WTC11 (cell line): ENCODE results near the gene EXOSC7. TPM values are rescaled to one million over a fixed set of nuclear protein-coding genes. Genes with fewer than 3 reads are reported as not detected.

Experiments used
- ATAC-seq: fragments of 200-7000 bp; cut with Tn5 transposase; 2 replicates; pipeline ENCODE4 v1.10.0; 2021; ENCODE audit warnings: mild to moderate bottlenecking, moderate library complexity
- CTCF ChIA-PET: fragments of 300-600 bp; sonication (Branson Sonifier 250); formaldehyde crosslinking; loops from one replicate; lab custom pipeline; 2021; ENCODE audit warnings: antibody characterized with exemption; lab: Charles Lee
- POLR2A ChIA-PET: fragments of 350-600 bp; sonication (Branson Sonifier 250); formaldehyde crosslinking; loops from one replicate; lab custom pipeline; 2021; ENCODE audit warnings: antibody characterized with exemption; lab: Charles Lee
- DNase-seq: peaks from one replicate; pipeline ENCODE4 v3.0.0; 2021; ENCODE audit warnings: low spot score
- H3K27ac Mint-ChIP-seq: 2 replicates; pipeline ENCODE4 v1.8.0; 2021; ENCODE audit warnings: mixed read lengths
- H3K27me3 Mint-ChIP-seq: 2 replicates; pipeline ENCODE4 v1.8.0; 2021; ENCODE audit warnings: low read depth, mild to moderate bottlenecking, moderate library complexity, mixed read lengths
- H3K36me3 Mint-ChIP-seq: 2 replicates; pipeline ENCODE4 v1.8.0; 2021; ENCODE audit warnings: mixed read lengths
- H3K4me1 Mint-ChIP-seq: 2 replicates; pipeline ENCODE4 v1.8.0; 2022; ENCODE audit warnings: mixed read lengths
- H3K4me3 Mint-ChIP-seq: 2 replicates; pipeline ENCODE4 v1.8.0; 2021; ENCODE audit warnings: mild to moderate bottlenecking, moderate library complexity, mixed read lengths
- H3K9me3 Mint-ChIP-seq: 2 replicates; pipeline ENCODE4 v1.8.0; 2021; ENCODE audit warnings: mixed read lengths
- CREB1 ChIP-seq: sonication (generic); formaldehyde crosslinking; IDR thresholded peaks from 2 replicates; pipeline ENCODE4 v1.8.0; 2023; ENCODE audit warnings: mild to moderate bottlenecking, missing genetic modification reagents
- ETV6 ChIP-seq: sonication (generic); formaldehyde crosslinking; IDR thresholded peaks from 2 replicates; pipeline ENCODE4 v1.8.1; 2022; ENCODE audit warnings: mild to moderate bottlenecking, missing genetic modification reagents
- GABPB1 ChIP-seq: sonication (generic); formaldehyde crosslinking; IDR thresholded peaks from 2 replicates; pipeline ENCODE4 v1.8.1; 2023; ENCODE audit warnings: mild to moderate bottlenecking, missing genetic modification reagents
- KAT7 ChIP-seq: sonication (generic); formaldehyde crosslinking; IDR thresholded peaks from 2 replicates; pipeline ENCODE4 v1.8.1; 2023; ENCODE audit warnings: missing genetic modification reagents, mild to moderate bottlenecking, borderline replicate concordance
- NFE2L1 ChIP-seq: sonication (generic); formaldehyde crosslinking; IDR thresholded peaks from 2 replicates; pipeline ENCODE4 v1.8.1; 2023; ENCODE audit warnings: missing genetic modification reagents
- NR2C2 ChIP-seq: sonication (generic); formaldehyde crosslinking; IDR thresholded peaks from 2 replicates; pipeline ENCODE4 v1.8.0; 2022; ENCODE audit warnings: mild to moderate bottlenecking, missing genetic modification reagents
- OVOL2 ChIP-seq: fragments of 250-450 bp; sonication (Bioruptor Pico); IDR thresholded peaks from 2 replicates; pipeline ENCODE4 v1.9.0; 2021; ENCODE audit warnings: mild to moderate bottlenecking, borderline replicate concordance
- SMAD3 ChIP-seq: sonication (generic); formaldehyde crosslinking; IDR thresholded peaks from 2 replicates; pipeline ENCODE4 v1.8.0; 2022; ENCODE audit warnings: missing genetic modification reagents, mild to moderate bottlenecking, borderline replicate concordance
- SMAD4 ChIP-seq: sonication (generic); formaldehyde crosslinking; IDR thresholded peaks from 2 replicates; pipeline ENCODE4 v1.8.0; 2022; ENCODE audit warnings: mild to moderate bottlenecking, missing genetic modification reagents
- SP1 ChIP-seq: sonication (generic); formaldehyde crosslinking; conservative IDR thresholded peaks from 2 replicates; pipeline ENCODE4 v1.8.1; 2022; ENCODE audit warnings: missing genetic modification reagents
- TEAD4 ChIP-seq: sonication (generic); formaldehyde crosslinking; IDR thresholded peaks from 2 replicates; pipeline ENCODE4 v1.8.0; 2022; ENCODE audit warnings: mild to moderate bottlenecking, missing genetic modification reagents
- TP53 ChIP-seq: sonication (generic); formaldehyde crosslinking; IDR thresholded peaks from 2 replicates; pipeline ENCODE4 v1.8.1; 2023; ENCODE audit warnings: mild to moderate bottlenecking, missing genetic modification reagents
- ZNF263 ChIP-seq: sonication (generic); formaldehyde crosslinking; IDR thresholded peaks from 2 replicates; pipeline ENCODE4 v1.8.1; 2022; ENCODE audit warnings: low read depth, mild to moderate bottlenecking, moderate library complexity, missing genetic modification reagents
- ZNF317 ChIP-seq: sonication (generic); formaldehyde crosslinking; IDR thresholded peaks from 2 replicates; pipeline ENCODE4 v1.8.1; 2023; ENCODE audit warnings: low read depth, mild to moderate bottlenecking, moderate library complexity, missing genetic modification reagents, borderline replicate concordance
- total RNA-seq: library from RNA; stranded (reverse); gene quantifications from 3 replicates; pipeline ENCODE4 v1.2.3, GENCODE V29; 2021
- TF ChIP-seq, protein P1 (sequence below): sonication (generic); formaldehyde crosslinking; IDR thresholded peaks from 2 replicates; pipeline ENCODE4 v1.8.0; 2022; ENCODE audit warnings: mild to moderate bottlenecking, missing genetic modification reagents
- TF ChIP-seq, protein P2 (sequence below): fragments of 250-450 bp; sonication (Bioruptor Pico); IDR thresholded peaks from 2 replicates; pipeline ENCODE4 v2.1.2; 2022; ENCODE audit warnings: mild to moderate bottlenecking, moderate library complexity
- TF ChIP-seq, protein P3 (sequence below): sonication (generic); formaldehyde crosslinking; IDR thresholded peaks from 2 replicates; pipeline ENCODE4 v1.8.1; 2023; ENCODE audit warnings: mild to moderate bottlenecking, missing genetic modification reagents, moderate library complexity
- TF ChIP-seq, protein P4 (sequence below): fragments of 200-600 bp; IDR thresholded peaks from 2 replicates; pipeline ENCODE4 v1.8.0; 2022; ENCODE audit warnings: antibody characterized with exemption
- TF ChIP-seq, protein P5 (sequence below): sonication (generic); formaldehyde crosslinking; IDR thresholded peaks from 2 replicates; pipeline ENCODE4 v1.8.1; 2023; ENCODE audit warnings: mild to moderate bottlenecking, moderate library complexity, missing genetic modification reagents
- TF ChIP-seq, protein P6 (sequence below): sonication (generic); formaldehyde crosslinking; IDR thresholded peaks from 2 replicates; pipeline ENCODE4 v1.8.0; 2022; ENCODE audit warnings: mild to moderate bottlenecking, missing genetic modification reagents
- TF ChIP-seq, protein P7 (sequence below): sonication (generic); formaldehyde crosslinking; conservative IDR thresholded peaks from 2 replicates; pipeline ENCODE4 v1.8.1; 2022; ENCODE audit warnings: mild to moderate bottlenecking, missing genetic modification reagents
- TF ChIP-seq, protein P8 (sequence below): sonication (generic); formaldehyde crosslinking; IDR thresholded peaks from 2 replicates; pipeline ENCODE4 v1.8.1; 2023; ENCODE audit warnings: mild to moderate bottlenecking, missing genetic modification reagents
- TF ChIP-seq, protein P9 (sequence below): fragments of 250-450 bp; sonication (Bioruptor Pico); IDR thresholded peaks from 2 replicates; pipeline ENCODE4 v1.8.0; 2021; ENCODE audit warnings: mild to moderate bottlenecking

The EXOSC7 gene
- total RNA-seq, 1 experiment from 2014 or later: 85.7 TPM

DNA sequence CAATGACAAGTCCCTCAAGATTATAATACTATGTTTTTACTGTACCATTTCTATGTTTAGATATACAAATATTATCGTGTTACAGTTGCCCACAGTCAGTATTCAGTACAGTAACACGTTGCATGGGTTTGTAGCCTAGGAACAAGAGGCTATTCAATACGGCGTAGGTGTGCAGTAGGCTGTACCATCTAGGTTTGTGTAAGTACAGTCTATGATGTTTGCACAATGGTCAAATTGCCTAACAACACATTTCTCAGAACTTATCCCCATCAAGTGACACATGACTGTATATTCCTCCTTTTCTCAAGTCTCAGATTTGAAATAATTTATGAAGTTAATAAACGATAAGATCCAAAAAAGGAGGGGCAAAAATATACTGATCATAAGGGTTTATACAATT is 21.7 kb upstream of the EXOSC7 start (continued):
- TF ChIP-seq, protein P1, sequence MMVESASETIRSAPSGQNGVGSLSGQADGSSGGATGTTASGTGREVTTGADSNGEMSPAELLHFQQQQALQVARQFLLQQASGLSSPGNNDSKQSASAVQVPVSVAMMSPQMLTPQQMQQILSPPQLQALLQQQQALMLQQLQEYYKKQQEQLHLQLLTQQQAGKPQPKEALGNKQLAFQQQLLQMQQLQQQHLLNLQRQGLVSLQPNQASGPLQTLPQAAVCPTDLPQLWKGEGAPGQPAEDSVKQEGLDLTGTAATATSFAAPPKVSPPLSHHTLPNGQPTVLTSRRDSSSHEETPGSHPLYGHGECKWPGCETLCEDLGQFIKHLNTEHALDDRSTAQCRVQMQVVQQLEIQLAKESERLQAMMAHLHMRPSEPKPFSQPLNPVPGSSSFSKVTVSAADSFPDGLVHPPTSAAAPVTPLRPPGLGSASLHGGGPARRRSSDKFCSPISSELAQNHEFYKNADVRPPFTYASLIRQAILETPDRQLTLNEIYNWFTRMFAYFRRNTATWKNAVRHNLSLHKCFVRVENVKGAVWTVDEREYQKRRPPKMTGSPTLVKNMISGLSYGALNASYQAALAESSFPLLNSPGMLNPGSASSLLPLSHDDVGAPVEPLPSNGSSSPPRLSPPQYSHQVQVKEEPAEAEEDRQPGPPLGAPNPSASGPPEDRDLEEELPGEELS: no peak
- TF ChIP-seq SMAD4 (CRISPR knock-in tag): no peak
- no peak for TF ChIP-seq NFE2L1 (CRISPR knock-in tag)
- no peak for TF ChIP-seq ZNF317 (CRISPR knock-in tag)
- TF ChIP-seq, protein P2, sequence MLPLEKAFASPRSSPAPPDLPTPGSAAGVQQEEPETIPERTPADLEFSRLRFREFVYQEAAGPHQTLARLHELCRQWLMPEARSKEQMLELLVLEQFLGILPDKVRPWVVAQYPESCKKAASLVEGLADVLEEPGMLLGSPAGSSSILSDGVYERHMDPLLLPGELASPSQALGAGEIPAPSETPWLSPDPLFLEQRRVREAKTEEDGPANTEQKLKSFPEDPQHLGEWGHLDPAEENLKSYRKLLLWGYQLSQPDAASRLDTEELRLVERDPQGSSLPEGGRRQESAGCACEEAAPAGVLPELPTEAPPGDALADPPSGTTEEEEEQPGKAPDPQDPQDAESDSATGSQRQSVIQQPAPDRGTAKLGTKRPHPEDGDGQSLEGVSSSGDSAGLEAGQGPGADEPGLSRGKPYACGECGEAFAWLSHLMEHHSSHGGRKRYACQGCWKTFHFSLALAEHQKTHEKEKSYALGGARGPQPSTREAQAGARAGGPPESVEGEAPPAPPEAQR (CRISPR knock-in tag): no peak

DNA sequence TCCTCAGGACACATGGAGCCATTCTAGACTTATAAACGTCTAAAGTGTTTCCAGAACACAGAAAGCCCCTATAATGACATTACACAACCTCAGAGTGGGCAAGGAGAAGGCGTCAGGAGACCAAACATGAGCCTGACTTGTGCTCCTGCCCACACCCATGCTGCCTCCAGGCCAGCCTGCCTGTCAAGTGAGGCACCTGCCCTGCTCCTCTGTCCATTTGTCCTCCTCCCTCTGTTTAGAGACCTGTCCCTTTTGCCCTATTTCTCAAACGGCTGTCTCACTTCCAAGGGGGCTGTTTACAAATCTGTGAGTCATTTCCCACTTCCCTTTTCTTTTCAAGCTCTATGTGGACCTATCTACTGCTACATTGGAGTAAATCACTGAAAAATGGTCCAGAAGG is 21.1 kb upstream of the EXOSC7 start:
- TF ChIP-seq ZNF263 (no peak), SP1 (CRISPR knock-in tag) (no peak), CREB1 (CRISPR knock-in tag) (no peak), TP53 (no peak), GABPB1 (CRISPR knock-in tag) (no peak), KAT7 (CRISPR knock-in tag) (no peak), NR2C2 (CRISPR knock-in tag) (no peak)
- TF ChIP-seq, protein P3, sequence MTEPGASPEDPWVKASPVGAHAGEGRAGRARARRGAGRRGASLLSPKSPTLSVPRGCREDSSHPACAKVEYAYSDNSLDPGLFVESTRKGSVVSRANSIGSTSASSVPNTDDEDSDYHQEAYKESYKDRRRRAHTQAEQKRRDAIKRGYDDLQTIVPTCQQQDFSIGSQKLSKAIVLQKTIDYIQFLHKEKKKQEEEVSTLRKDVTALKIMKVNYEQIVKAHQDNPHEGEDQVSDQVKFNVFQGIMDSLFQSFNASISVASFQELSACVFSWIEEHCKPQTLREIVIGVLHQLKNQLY (CRISPR knock-in tag): no peak
- TF ChIP-seq, protein P4, sequence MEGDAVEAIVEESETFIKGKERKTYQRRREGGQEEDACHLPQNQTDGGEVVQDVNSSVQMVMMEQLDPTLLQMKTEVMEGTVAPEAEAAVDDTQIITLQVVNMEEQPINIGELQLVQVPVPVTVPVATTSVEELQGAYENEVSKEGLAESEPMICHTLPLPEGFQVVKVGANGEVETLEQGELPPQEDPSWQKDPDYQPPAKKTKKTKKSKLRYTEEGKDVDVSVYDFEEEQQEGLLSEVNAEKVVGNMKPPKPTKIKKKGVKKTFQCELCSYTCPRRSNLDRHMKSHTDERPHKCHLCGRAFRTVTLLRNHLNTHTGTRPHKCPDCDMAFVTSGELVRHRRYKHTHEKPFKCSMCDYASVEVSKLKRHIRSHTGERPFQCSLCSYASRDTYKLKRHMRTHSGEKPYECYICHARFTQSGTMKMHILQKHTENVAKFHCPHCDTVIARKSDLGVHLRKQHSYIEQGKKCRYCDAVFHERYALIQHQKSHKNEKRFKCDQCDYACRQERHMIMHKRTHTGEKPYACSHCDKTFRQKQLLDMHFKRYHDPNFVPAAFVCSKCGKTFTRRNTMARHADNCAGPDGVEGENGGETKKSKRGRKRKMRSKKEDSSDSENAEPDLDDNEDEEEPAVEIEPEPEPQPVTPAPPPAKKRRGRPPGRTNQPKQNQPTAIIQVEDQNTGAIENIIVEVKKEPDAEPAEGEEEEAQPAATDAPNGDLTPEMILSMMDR: no peak
- TF ChIP-seq, protein P5, sequence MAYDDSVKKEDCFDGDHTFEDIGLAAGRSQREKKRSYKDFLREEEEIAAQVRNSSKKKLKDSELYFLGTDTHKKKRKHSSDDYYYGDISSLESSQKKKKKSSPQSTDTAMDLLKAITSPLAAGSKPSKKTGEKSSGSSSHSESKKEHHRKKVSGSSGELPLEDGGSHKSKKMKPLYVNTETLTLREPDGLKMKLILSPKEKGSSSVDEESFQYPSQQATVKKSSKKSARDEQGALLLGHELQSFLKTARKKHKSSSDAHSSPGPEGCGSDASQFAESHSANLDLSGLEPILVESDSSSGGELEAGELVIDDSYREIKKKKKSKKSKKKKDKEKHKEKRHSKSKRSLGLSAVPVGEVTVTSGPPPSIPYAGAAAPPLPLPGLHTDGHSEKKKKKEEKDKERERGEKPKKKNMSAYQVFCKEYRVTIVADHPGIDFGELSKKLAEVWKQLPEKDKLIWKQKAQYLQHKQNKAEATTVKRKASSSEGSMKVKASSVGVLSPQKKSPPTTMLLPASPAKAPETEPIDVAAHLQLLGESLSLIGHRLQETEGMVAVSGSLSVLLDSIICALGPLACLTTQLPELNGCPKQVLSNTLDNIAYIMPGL: no peak
- CTCF ChIA-PET: no interaction called here
- Mint-ChIP-seq H3K4me1 (peaks cover 21% of the 10 kb centered on the region), H3K27ac (no peak overlapping the region), H3K9me3 (no peaks in the 10 kb centered on the region), H3K4me3 (no peak overlapping the region), H3K27me3 (no peaks in the 10 kb centered on the region), H3K36me3 (peaks cover 3% of the 10 kb centered on the region; the same call in 1 of the 2 replicates)
- POLR2A ChIA-PET: no interaction called here
- DNase-seq (no peak), ATAC-seq (no peak)

DNA sequence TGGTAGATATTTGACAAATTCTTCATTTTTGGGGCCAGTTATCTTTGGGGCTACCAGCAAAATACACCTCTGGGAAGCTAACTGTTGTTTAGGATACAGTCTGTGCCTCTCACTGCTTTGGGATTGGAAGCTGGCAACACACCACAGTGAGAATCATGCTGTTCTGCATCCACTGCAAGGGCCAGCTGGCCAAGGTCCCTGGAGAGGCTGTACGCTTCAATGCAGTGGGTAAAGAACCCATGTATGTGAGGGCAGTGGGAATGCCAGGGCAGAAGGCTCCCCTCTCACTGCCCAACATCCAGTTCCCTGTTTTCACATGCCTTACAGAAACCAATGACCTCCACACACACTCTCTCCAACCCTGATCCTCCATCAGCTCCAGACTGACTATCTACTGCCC is 20.1 kb upstream of the EXOSC7 start:
- DNase-seq: no peak
- POLR2A ChIA-PET: interaction anchor here (0.5 kb wide), 1 partner anchor 805 kb away, joined by 6 read pairs; no protein-coding TSS in a partner anchor
- CTCF ChIA-PET: interaction anchor here (0.7 to 0.8 kb wide), 2 partner anchors 10 to 30 kb away, joined by 3 to 4 read pairs; no protein-coding TSS in a partner anchor
- H3K4me1 Mint-ChIP-seq: peaks cover 12% of the 10 kb centered on the region
- H3K9me3 Mint-ChIP-seq: no peaks in the 10 kb centered on the region
- H3K27ac Mint-ChIP-seq: no peak overlapping the region
- H3K27me3 Mint-ChIP-seq: no peaks in the 10 kb centered on the region
- H3K36me3 Mint-ChIP-seq: peaks cover 3% of the 10 kb centered on the region; the same call in 1 of the 2 replicates
- no peak overlapping the region for H3K4me3 Mint-ChIP-seq
- no peak for ATAC-seq
- TF ChIP-seq SMAD3 (CRISPR knock-in tag) (no peak), TP53 (no peak), OVOL2 (CRISPR knock-in tag) (no peak), KAT7 (CRISPR knock-in tag) (no peak), ETV6 (no peak), TEAD4 (CRISPR knock-in tag) (no peak)
- TF ChIP-seq, protein P6, sequence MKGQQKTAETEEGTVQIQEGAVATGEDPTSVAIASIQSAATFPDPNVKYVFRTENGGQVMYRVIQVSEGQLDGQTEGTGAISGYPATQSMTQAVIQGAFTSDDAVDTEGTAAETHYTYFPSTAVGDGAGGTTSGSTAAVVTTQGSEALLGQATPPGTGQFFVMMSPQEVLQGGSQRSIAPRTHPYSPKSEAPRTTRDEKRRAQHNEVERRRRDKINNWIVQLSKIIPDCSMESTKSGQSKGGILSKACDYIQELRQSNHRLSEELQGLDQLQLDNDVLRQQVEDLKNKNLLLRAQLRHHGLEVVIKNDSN (CRISPR knock-in tag): no peak
- TF ChIP-seq, protein P7, sequence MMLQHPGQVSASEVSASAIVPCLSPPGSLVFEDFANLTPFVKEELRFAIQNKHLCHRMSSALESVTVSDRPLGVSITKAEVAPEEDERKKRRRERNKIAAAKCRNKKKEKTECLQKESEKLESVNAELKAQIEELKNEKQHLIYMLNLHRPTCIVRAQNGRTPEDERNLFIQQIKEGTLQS (CRISPR knock-in tag): no peak
- TF ChIP-seq, protein P8, sequence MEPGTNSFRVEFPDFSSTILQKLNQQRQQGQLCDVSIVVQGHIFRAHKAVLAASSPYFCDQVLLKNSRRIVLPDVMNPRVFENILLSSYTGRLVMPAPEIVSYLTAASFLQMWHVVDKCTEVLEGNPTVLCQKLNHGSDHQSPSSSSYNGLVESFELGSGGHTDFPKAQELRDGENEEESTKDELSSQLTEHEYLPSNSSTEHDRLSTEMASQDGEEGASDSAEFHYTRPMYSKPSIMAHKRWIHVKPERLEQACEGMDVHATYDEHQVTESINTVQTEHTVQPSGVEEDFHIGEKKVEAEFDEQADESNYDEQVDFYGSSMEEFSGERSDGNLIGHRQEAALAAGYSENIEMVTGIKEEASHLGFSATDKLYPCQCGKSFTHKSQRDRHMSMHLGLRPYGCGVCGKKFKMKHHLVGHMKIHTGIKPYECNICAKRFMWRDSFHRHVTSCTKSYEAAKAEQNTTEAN (CRISPR knock-in tag): no peak
- TF ChIP-seq, protein P9, sequence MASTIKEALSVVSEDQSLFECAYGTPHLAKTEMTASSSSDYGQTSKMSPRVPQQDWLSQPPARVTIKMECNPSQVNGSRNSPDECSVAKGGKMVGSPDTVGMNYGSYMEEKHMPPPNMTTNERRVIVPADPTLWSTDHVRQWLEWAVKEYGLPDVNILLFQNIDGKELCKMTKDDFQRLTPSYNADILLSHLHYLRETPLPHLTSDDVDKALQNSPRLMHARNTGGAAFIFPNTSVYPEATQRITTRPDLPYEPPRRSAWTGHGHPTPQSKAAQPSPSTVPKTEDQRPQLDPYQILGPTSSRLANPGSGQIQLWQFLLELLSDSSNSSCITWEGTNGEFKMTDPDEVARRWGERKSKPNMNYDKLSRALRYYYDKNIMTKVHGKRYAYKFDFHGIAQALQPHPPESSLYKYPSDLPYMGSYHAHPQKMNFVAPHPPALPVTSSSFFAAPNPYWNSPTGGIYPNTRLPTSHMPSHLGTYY: no peak
